SK-N-SH treated with all-trans-retinoic acid at 6 μM for 48 hours (cell line): ENCODE results near the gene TNNI3.
A peak's percentile ranks its signal among the peaks of the same experiment; 100 is the strongest.
"Not testable (repeated sequence)": the region's sequence is repeated elsewhere in the genome, so short reads cannot be mapped to it uniquely, and the experiment has no call there.

Experiments
- ATAC-seq: fragments of 200-7000 bp; cut with Tn5 transposase; 3 replicates; pipeline ENCODE4 v1.9.1; 2020; ENCODE audit warnings: mild to moderate bottlenecking, moderate library complexity
- ARNTL ChIP-seq: fragments of 450-650 bp; formaldehyde crosslinking; IDR thresholded peaks from 2 replicates; pipeline ENCODE4 v1.5.0; 2020; ENCODE audit warnings: low read depth, mild to moderate bottlenecking, moderate library complexity, borderline replicate concordance
- BACH2 ChIP-seq: fragments of 250-450 bp; sonication (Bioruptor Pico); IDR thresholded peaks from 2 replicates; pipeline ENCODE4 v1.9.0; 2021; ENCODE audit warnings: mild to moderate bottlenecking, borderline replicate concordance
- CSDC2 ChIP-seq: fragments of 250-450 bp; sonication (Bioruptor Pico); IDR thresholded peaks from 2 replicates; pipeline ENCODE4 v1.5.0; 2020; ENCODE audit warnings: mild to moderate bottlenecking, moderate library complexity
- ESRRG ChIP-seq: fragments of 250-450 bp; sonication (Bioruptor Pico); IDR thresholded peaks from 2 replicates; pipeline ENCODE4 v1.6.1; 2021; ENCODE audit warnings: mild to moderate bottlenecking
- GLIS3 ChIP-seq: fragments of 250-450 bp; sonication (Bioruptor Pico); IDR thresholded peaks from 2 replicates; pipeline ENCODE4 v1.5.0; 2020; ENCODE audit warnings: mild to moderate bottlenecking, moderate library complexity
- ISL1 ChIP-seq: fragments of 250-450 bp; sonication (Bioruptor Pico); IDR thresholded peaks from 2 replicates; pipeline ENCODE4 v2.1.2; 2022; ENCODE audit warnings: mild to moderate bottlenecking, moderate library complexity
- PPARA ChIP-seq: fragments of 250-450 bp; sonication (Bioruptor Pico); IDR thresholded peaks from 2 replicates; pipeline ENCODE4 v1.5.0; 2020; ENCODE audit warnings: mild to moderate bottlenecking, borderline replicate concordance
- RARB ChIP-seq: fragments of 250-450 bp; sonication (Bioruptor Pico); IDR thresholded peaks from 2 replicates; pipeline ENCODE4 v1.8.0; 2021; ENCODE audit warnings: mild to moderate bottlenecking, moderate library complexity
- SNAI2 ChIP-seq: fragments of 250-450 bp; sonication (Bioruptor Pico); IDR thresholded peaks from 2 replicates; pipeline ENCODE4 v1.5.0; 2020; ENCODE audit warnings: mild to moderate bottlenecking, moderate library complexity
- TOX ChIP-seq: fragments of 250-450 bp; sonication (Bioruptor Pico); IDR thresholded peaks from 2 replicates; pipeline ENCODE4 v1.8.0; 2021; ENCODE audit warnings: mild to moderate bottlenecking, moderate library complexity, borderline replicate concordance
- ZC3H10 ChIP-seq: fragments of 250-450 bp; sonication (Bioruptor Pico); IDR thresholded peaks from 2 replicates; pipeline ENCODE4 v1.5.1; 2021; ENCODE audit warnings: mild to moderate bottlenecking, moderate library complexity
- ZFP3 ChIP-seq: fragments of 250-450 bp; sonication (Bioruptor Pico); IDR thresholded peaks from 2 replicates; pipeline ENCODE4 v1.5.0; 2020; ENCODE audit warnings: mild to moderate bottlenecking, moderate library complexity
- ZFP30 ChIP-seq: fragments of 450-650 bp; formaldehyde crosslinking; IDR thresholded peaks from 2 replicates; pipeline ENCODE4 v1.5.0; 2022; ENCODE audit warnings: mild to moderate bottlenecking, moderate library complexity
- ZNF565 ChIP-seq: fragments of 450-650 bp; formaldehyde crosslinking; conservative IDR thresholded peaks from 2 replicates; pipeline ENCODE4 v1.5.0; 2020; ENCODE audit warnings: low read depth, mild to moderate bottlenecking, moderate library complexity
- ZNF70 ChIP-seq: fragments of 450-650 bp; formaldehyde crosslinking; IDR thresholded peaks from 2 replicates; pipeline ENCODE4 v1.5.0; 2020; ENCODE audit warnings: mild to moderate bottlenecking, moderate library complexity
- ZNF8 ChIP-seq: fragments of 450-650 bp; formaldehyde crosslinking; IDR thresholded peaks from 2 replicates; pipeline ENCODE4 v1.5.0; 2020; ENCODE audit warnings: mild to moderate bottlenecking, moderate library complexity
- TF ChIP-seq, protein P1 (sequence below): fragments of 250-450 bp; sonication (Bioruptor Pico); IDR thresholded peaks from 2 replicates; pipeline ENCODE4 v1.5.0; 2020; ENCODE audit warnings: mild to moderate bottlenecking, moderate library complexity
- TF ChIP-seq, protein P2 (sequence below): fragments of 250-450 bp; sonication (Bioruptor Pico); IDR thresholded peaks from 2 replicates; pipeline ENCODE4 v1.5.1; 2020; ENCODE audit warnings: low read depth, mild to moderate bottlenecking, moderate library complexity
- TF ChIP-seq, protein P3 (sequence below): fragments of 250-450 bp; sonication (Bioruptor Pico); IDR thresholded peaks from 2 replicates; pipeline ENCODE4 v1.8.0; 2020; ENCODE audit warnings: mild to moderate bottlenecking, moderate library complexity, borderline replicate concordance
- TF ChIP-seq, protein P4 (sequence below): fragments of 250-450 bp; sonication (Bioruptor Pico); IDR thresholded peaks from 2 replicates; pipeline ENCODE4 v1.5.1; 2021; ENCODE audit warnings: mild to moderate bottlenecking, moderate library complexity

The TNNI3 gene

DNA sequence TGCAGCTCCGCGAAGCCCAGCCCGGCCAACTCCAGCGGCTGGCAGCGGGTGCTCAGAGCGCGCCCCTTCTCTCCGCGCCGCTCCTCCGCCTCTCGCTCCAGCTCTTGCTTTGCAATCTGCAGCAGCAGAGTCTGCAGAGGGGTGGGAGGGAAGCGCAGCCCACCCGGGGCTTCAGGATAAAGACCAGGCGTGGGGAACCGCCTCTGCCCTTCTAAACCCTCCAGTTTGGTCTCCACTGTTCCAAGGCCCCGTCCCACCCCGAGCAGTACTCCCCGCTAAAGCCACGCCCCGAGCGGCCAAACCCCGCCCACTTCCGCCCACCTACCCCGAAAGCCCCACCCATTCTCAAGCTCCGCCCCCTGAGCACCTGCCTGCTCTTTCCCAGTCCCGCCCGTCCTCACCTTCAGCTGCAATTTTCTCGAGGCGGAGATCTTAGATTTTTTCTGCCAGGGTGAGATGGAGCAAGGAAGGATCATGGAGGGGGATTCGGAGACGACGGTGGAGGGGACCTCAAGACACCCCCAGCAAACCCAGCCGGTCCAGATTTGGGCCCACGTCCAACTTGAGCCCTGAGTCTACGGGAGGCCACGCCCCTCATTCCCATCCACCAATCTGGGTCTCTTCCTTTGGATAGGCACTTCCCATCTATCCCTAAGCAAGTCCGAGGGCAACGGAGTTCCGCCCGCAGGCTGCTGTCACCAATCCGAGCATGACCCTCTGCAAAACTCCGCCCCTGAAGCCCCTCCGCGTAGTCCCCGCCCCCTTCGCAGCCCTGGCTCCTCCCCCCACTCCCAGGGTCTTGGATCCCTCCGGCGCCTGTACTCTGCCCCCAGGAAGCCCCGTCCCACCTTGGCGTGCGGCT is 1.1 kb downstream of the TNNI3 start:
- TF ChIP-seq CSDC2 (CRISPR knock-in tag) (no peak), ARNTL (CRISPR knock-in tag) (no peak), RARB (CRISPR knock-in tag) (no peak), TOX (CRISPR knock-in tag) (no peak), ZNF565 (CRISPR knock-in tag) (no peak), ZC3H10 (no peak), ZFP3 (CRISPR knock-in tag) (no peak), GLIS3 (CRISPR knock-in tag) (no peak), BACH2 (CRISPR knock-in tag) (no peak), ZNF8 (no peak), ESRRG (CRISPR knock-in tag) (no peak)
- TF ChIP-seq, protein P1, sequence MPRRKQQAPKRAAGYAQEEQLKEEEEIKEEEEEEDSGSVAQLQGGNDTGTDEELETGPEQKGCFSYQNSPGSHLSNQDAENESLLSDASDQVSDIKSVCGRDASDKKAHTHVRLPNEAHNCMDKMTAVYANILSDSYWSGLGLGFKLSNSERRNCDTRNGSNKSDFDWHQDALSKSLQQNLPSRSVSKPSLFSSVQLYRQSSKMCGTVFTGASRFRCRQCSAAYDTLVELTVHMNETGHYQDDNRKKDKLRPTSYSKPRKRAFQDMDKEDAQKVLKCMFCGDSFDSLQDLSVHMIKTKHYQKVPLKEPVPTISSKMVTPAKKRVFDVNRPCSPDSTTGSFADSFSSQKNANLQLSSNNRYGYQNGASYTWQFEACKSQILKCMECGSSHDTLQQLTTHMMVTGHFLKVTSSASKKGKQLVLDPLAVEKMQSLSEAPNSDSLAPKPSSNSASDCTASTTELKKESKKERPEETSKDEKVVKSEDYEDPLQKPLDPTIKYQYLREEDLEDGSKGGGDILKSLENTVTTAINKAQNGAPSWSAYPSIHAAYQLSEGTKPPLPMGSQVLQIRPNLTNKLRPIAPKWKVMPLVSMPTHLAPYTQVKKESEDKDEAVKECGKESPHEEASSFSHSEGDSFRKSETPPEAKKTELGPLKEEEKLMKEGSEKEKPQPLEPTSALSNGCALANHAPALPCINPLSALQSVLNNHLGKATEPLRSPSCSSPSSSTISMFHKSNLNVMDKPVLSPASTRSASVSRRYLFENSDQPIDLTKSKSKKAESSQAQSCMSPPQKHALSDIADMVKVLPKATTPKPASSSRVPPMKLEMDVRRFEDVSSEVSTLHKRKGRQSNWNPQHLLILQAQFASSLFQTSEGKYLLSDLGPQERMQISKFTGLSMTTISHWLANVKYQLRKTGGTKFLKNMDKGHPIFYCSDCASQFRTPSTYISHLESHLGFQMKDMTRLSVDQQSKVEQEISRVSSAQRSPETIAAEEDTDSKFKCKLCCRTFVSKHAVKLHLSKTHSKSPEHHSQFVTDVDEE (CRISPR knock-in tag): no peak
- TF ChIP-seq, protein P2, sequence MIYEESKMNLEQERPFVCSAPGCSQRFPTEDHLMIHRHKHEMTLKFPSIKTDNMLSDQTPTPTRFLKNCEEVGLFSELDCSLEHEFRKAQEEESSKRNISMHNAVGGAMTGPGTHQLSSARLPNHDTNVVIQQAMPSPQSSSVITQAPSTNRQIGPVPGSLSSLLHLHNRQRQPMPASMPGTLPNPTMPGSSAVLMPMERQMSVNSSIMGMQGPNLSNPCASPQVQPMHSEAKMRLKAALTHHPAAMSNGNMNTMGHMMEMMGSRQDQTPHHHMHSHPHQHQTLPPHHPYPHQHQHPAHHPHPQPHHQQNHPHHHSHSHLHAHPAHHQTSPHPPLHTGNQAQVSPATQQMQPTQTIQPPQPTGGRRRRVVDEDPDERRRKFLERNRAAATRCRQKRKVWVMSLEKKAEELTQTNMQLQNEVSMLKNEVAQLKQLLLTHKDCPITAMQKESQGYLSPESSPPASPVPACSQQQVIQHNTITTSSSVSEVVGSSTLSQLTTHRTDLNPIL (CRISPR knock-in tag): no peak
- TF ChIP-seq, protein P3, sequence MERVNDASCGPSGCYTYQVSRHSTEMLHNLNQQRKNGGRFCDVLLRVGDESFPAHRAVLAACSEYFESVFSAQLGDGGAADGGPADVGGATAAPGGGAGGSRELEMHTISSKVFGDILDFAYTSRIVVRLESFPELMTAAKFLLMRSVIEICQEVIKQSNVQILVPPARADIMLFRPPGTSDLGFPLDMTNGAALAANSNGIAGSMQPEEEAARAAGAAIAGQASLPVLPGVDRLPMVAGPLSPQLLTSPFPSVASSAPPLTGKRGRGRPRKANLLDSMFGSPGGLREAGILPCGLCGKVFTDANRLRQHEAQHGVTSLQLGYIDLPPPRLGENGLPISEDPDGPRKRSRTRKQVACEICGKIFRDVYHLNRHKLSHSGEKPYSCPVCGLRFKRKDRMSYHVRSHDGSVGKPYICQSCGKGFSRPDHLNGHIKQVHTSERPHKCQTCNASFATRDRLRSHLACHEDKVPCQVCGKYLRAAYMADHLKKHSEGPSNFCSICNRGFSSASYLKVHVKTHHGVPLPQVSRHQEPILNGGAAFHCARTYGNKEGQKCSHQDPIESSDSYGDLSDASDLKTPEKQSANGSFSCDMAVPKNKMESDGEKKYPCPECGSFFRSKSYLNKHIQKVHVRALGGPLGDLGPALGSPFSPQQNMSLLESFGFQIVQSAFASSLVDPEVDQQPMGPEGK: no peak
- peak; percentile 69 for ATAC-seq

DNA sequence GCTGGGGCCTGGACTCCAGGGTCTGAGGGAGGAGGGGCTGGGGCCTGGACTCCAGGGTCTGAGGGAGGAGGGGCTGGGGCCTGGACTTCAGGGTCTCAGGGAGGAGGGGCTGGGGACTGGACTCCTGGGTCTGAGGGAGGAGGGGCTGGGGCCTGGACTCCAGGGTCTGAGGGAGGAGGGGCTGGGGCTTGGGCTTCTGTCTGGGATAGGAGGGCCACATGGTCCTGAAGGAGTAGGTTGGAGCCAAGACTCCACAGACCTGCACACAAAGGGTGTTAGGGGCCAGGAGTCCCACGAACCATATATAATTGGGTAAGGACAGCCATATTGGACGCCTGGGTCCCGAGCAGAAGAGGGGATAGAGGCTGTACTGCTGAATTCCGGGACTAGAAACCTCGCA is 1.7 kb downstream of the TNNI3 start:
- ATAC-seq: not testable (repeated sequence)

DNA sequence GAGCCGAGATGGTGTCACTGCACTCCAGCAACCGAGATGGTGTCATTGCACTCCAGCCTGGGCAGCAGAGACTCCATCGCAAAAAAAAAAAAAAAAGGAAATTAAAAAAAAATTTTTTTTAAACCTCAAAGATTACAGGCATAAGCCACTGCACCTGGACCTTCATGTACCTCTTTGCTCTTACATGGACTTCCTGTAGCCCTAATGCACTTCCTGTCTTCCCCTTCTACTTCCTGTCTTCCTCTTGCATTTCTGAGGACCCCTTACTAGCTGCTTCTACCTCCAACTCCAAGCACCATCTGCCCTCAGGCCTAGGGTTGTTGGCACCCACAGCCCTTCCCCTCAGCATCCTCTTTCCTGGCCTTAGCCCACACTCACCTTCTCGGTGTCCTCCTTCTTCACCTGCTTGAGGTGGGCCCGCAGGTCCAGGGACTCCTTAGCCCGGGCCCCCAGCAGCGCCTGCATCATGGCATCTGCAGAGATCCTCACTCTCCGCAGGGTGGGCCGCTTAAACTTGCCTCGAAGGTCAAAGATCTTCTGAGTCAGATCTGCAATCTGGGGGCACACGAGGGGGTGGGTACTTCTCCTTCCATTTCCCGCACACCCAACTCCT is 3.8 kb downstream of the TNNI3 start:
- TF ChIP-seq SNAI2 (CRISPR knock-in tag) (no peak), ZNF565 (CRISPR knock-in tag) (no peak), ISL1 (CRISPR knock-in tag) (no peak), ZFP30 (CRISPR knock-in tag) (no peak), TOX (CRISPR knock-in tag) (no peak), PPARA (CRISPR knock-in tag) (no peak), GLIS3 (CRISPR knock-in tag) (no peak), ZNF70 (CRISPR knock-in tag) (no peak), RARB (CRISPR knock-in tag) (no peak), CSDC2 (CRISPR knock-in tag) (no peak), ZFP3 (CRISPR knock-in tag) (no peak), BACH2 (CRISPR knock-in tag) (no peak)
- TF ChIP-seq, protein P3: no peak
- TF ChIP-seq, protein P4, sequence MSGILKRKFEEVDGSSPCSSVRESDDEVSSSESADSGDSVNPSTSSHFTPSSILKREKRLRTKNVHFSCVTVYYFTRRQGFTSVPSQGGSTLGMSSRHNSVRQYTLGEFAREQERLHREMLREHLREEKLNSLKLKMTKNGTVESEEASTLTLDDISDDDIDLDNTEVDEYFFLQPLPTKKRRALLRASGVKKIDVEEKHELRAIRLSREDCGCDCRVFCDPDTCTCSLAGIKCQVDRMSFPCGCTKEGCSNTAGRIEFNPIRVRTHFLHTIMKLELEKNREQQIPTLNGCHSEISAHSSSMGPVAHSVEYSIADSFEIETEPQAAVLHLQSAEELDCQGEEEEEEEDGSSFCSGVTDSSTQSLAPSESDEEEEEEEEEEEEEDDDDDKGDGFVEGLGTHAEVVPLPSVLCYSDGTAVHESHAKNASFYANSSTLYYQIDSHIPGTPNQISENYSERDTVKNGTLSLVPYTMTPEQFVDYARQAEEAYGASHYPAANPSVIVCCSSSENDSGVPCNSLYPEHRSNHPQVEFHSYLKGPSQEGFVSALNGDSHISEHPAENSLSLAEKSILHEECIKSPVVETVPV (CRISPR knock-in tag): no peak
- no peak for ATAC-seq
